Measurements from ENCODE around the gene CCDC184. TPM values are rescaled to one million over a fixed set of nuclear protein-coding genes. Genes with fewer than 3 reads are reported as not detected.
"Not testable (repeated sequence)": the region's sequence is repeated elsewhere in the genome, so short reads cannot be mapped to it uniquely, and the experiment has no call there.

The CCDC184 gene
- total RNA-seq, 5 donors from 2014 or later (not counting 1 experiment from before 2014, with no cell fraction given): 0.13 to 5.3 (median 0.38) TPM

GRCh38 chr12:48220701-48221100 lies 37.3 kb downstream of the CCDC184 start:
- no peak overlapping the region for H3K27ac Mint-ChIP-seq
- H3K4me1 Mint-ChIP-seq: peaks cover 0 to 12% (median 5%) of the 10 kb centered on the region in 3 donors
- ChIA-PET CTCF (interaction anchor here in 1 of 2 donors (0.7 kb wide), 1 partner anchor 428 kb away, joined by 4 read pairs; no protein-coding TSS in a partner anchor), POLR2A (no interaction called here)
- peaks cover 6 to 27% of the 10 kb centered on the region in 2 donors for H3K27me3 Mint-ChIP-seq
- WGBS (ENCODE audit: insufficient coverage): no CpG with 5 or more reads among the region's 1 CpG
- ATAC-seq (replicated peaks in 1 of 4) (no peak), DNase-seq (no peak)
- H3K27me3 ChIP-seq (replicated peaks in 1 of 2; ENCODE audit: control insufficient read depth in 2 of 2, extremely low read depth in 1 of 2, insufficient read depth in 2 of 2, low read length in 1 of 2): no peaks in the 10 kb centered on the region
- no peak overlapping the region for H3K4me3 ChIP-seq (ENCODE audit: control insufficient read depth in 1 of 2, extremely low read depth in 1 of 2, low read length in 1 of 2)
- H3K4me3 Mint-ChIP-seq: no peak overlapping the region
- H3K9me3 Mint-ChIP-seq: no peaks in the 10 kb centered on the region
- H3K4me1 ChIP-seq (ENCODE audit: control insufficient read depth in 1 of 2, extremely low read depth in 1 of 2, insufficient read depth in 2 of 2, low read length in 2 of 2): no peaks in the 10 kb centered on the region
- H3K27ac ChIP-seq (ENCODE audit: low read length): no peak overlapping the region
- no peaks in the 10 kb centered on the region for H3K36me3 ChIP-seq (ENCODE audit: control insufficient read depth in 2 of 2, extremely low read depth in 1 of 2, insufficient read depth in 1 of 2, low read length in 1 of 2)
- H3K36me3 Mint-ChIP-seq: no peaks in the 10 kb centered on the region
- H3K9me3 ChIP-seq: no peaks in the 10 kb centered on the region

- Histone ChIP-seq H3K4me3 (ENCODE audit: control insufficient read depth in 1 of 2, extremely low read depth in 1 of 2, low read length in 1 of 2) (no peak overlapping the region), H3K9me3 (no peaks in the 10 kb centered on the region), H3K36me3 (ENCODE audit: control insufficient read depth in 2 of 2, extremely low read depth in 1 of 2, insufficient read depth in 1 of 2, low read length in 1 of 2) (no peaks in the 10 kb centered on the region), H3K4me1 (ENCODE audit: control insufficient read depth in 1 of 2, extremely low read depth in 1 of 2, insufficient read depth in 2 of 2, low read length in 2 of 2) (no peaks in the 10 kb centered on the region), H3K27ac (ENCODE audit: low read length) (no peak overlapping the region), H3K27me3 (replicated peaks in 1 of 2; ENCODE audit: control insufficient read depth in 2 of 2, extremely low read depth in 1 of 2, insufficient read depth in 2 of 2, low read length in 1 of 2) (no peaks in the 10 kb centered on the region)
- peaks cover 0 to 2% (median 0%) of the 10 kb centered on the region in 3 donors for H3K9me3 Mint-ChIP-seq
- DNase-seq (no peak), ATAC-seq (replicated peaks in 1 of 4) (no peak)
- peaks cover 0 to 12% (median 5%) of the 10 kb centered on the region in 3 donors for H3K4me1 Mint-ChIP-seq
- 63% methylated on average over 2 of the region's 2 CpGs for WGBS (ENCODE audit: insufficient coverage)
- ChIA-PET CTCF (interaction anchor here in 1 of 2 donors (0.5 to 0.6 kb wide), 2 partner anchors 37 to 283 kb away, joined by 4 read pairs; no protein-coding TSS in a partner anchor), POLR2A (interaction anchor here (0.6 to 0.7 kb wide), 4 partner anchors 21 to 1375 kb away, joined by 3 to 8 read pairs (median 4); no protein-coding TSS in a partner anchor)
- no peaks in the 10 kb centered on the region for H3K36me3 Mint-ChIP-seq
- H3K27ac Mint-ChIP-seq: no peak overlapping the region
- peaks cover 12 to 35% of the 10 kb centered on the region in 2 donors for H3K27me3 Mint-ChIP-seq
- no peak overlapping the region for H3K4me3 Mint-ChIP-seq
These were observed 38.2 kb downstream of the CCDC184 start for GRCh38 chr12:48221645-48222044.

- ATAC-seq (replicated peaks in 1 of 4); H3K9me3 ChIP-seq; CTCF ChIA-PET; H3K27ac ChIP-seq (ENCODE audit: low read length); H3K4me1 ChIP-seq (ENCODE audit: control insufficient read depth in 1 of 2, extremely low read depth in 1 of 2, insufficient read depth in 2 of 2, low read length in 2 of 2); H3K36me3 Mint-ChIP-seq; H3K4me3 Mint-ChIP-seq; POLR2A ChIA-PET; H3K27ac Mint-ChIP-seq; H3K27me3 ChIP-seq (replicated peaks in 1 of 2; ENCODE audit: control insufficient read depth in 2 of 2, extremely low read depth in 1 of 2, insufficient read depth in 2 of 2, low read length in 1 of 2); DNase-seq; H3K4me3 ChIP-seq (ENCODE audit: control insufficient read depth in 1 of 2, extremely low read depth in 1 of 2, low read length in 1 of 2); H3K36me3 ChIP-seq (ENCODE audit: control insufficient read depth in 2 of 2, extremely low read depth in 1 of 2, insufficient read depth in 1 of 2, low read length in 1 of 2): not testable (repeated sequence)
- peaks cover 0 to 13% (median 2%) of the 10 kb centered on the region in 3 donors for H3K9me3 Mint-ChIP-seq
- H3K27me3 Mint-ChIP-seq: peaks cover 19 to 47% of the 10 kb centered on the region in 2 donors
- peaks cover 0 to 12% (median 5%) of the 10 kb centered on the region in 3 donors for H3K4me1 Mint-ChIP-seq
- no CpG with 5 or more reads among the region's 3 CpGs for WGBS (ENCODE audit: insufficient coverage)
These were observed 41.1 kb downstream of the CCDC184 start for GRCh38 chr12:48224533-48224932.

- H3K27me3 ChIP-seq (replicated peaks in 1 of 2; ENCODE audit: control insufficient read depth in 2 of 2, extremely low read depth in 1 of 2, insufficient read depth in 2 of 2, low read length in 1 of 2); POLR2A ChIA-PET; ATAC-seq (replicated peaks in 1 of 4); H3K4me1 Mint-ChIP-seq; H3K36me3 Mint-ChIP-seq; DNase-seq; H3K9me3 ChIP-seq; H3K27ac Mint-ChIP-seq; H3K4me3 ChIP-seq (ENCODE audit: control insufficient read depth in 1 of 2, extremely low read depth in 1 of 2, low read length in 1 of 2); H3K36me3 ChIP-seq (ENCODE audit: control insufficient read depth in 2 of 2, extremely low read depth in 1 of 2, insufficient read depth in 1 of 2, low read length in 1 of 2); H3K4me3 Mint-ChIP-seq; H3K27ac ChIP-seq (ENCODE audit: low read length); H3K4me1 ChIP-seq (ENCODE audit: control insufficient read depth in 1 of 2, extremely low read depth in 1 of 2, insufficient read depth in 2 of 2, low read length in 2 of 2): not testable (repeated sequence)
- Mint-ChIP-seq H3K27me3 (peaks cover 16 to 25% of the 10 kb centered on the region in 2 donors), H3K9me3 (peaks cover 0 to 22% (median 6%) of the 10 kb centered on the region in 3 donors)
- no CpG with 5 or more reads among the region's 2 CpGs for WGBS (ENCODE audit: insufficient coverage)
- CTCF ChIA-PET: interaction anchor here (0.5 to 0.9 kb wide), 4 partner anchors 20 to 194 kb away, joined by 3 to 6 read pairs (median 4); no protein-coding TSS in a partner anchor
These were observed 47.9 kb downstream of the CCDC184 start for GRCh38 chr12:48231169-48231958.

Other genes with a start within 250 kb of the CCDC184 start
- gene TMEM106C, start 220.0 kb upstream of the CCDC184 start, total RNA-seq: 10 to 100 TPM; 25.8 to 36.5 (median 31.3) TPM
- not detected for gene COL2A1, start 179.2 kb upstream of the CCDC184 start, total RNA-seq
- 10 to 100 TPM; 22.8 to 29.6 (median 28.7) TPM for gene SENP1, start 77.6 kb upstream of the CCDC184 start, total RNA-seq
- gene PFKM, start 64.3 kb upstream of the CCDC184 start, total RNA-seq: 10 to 100 TPM; 13.5 to 15.2 (median 14.3) TPM
- 10 to 100 TPM; 50.0 to 59.7 (median 58.9) TPM for gene ASB8, start 26.1 kb upstream of the CCDC184 start, total RNA-seq
- gene OR10AD1, start 19.6 kb downstream of the CCDC184 start, total RNA-seq: not detected
- 10 to 100 TPM; 26.9 to 47.5 (median 39.8) TPM for gene ZNF641, start 167.3 kb downstream of the CCDC184 start, total RNA-seq

All from T-cell (primary cell).